HL-60 (cell line): ENCODE measurements around the gene TMED8.

Source experiments
- DNase-seq, 2 experiments: peaks; one replicate each; pipeline ENCODE4 v3.0.0-alpha.2; 2010 to 2020; ENCODE audit warnings: low read depth in 1 of 2, low spot score in 1 of 2
- H3K27ac ChIP-seq: fragments of 250-450 bp; sonication (Bioruptor Pico); replicated peaks from 2 replicates; pipeline ENCODE4 v1.5.1; 2020; ENCODE audit warnings: mild to moderate bottlenecking, moderate library complexity
- H3K27me3 ChIP-seq: fragments of 250-450 bp; sonication (Bioruptor Pico); 2 replicates; pipeline ENCODE4 v1.5.1; 2021; ENCODE audit warnings: mild to moderate bottlenecking, moderate library complexity; ENCODE audit not compliant: insufficient read depth, poor library complexity, severe bottlenecking
- H3K4me3 ChIP-seq: replicated peaks from 2 replicates; pipeline ENCODE4 v1.5.1; 2011; ENCODE audit warnings: mild to moderate bottlenecking, control low read depth, low read length; ENCODE audit not compliant: insufficient read depth
- CTCF ChIP-seq: IDR thresholded peaks from one replicate; pipeline ENCODE4 v1.5.1; 2011; ENCODE audit warnings: low read length, control low read depth, inconsistent platforms; ENCODE audit not compliant: insufficient read depth
- GABPA ChIP-seq: IDR thresholded peaks from 2 replicates; pipeline ENCODE4 v1.6.1; 2012; ENCODE audit warnings: low read depth
- POLR2AphosphoS5 ChIP-seq: IDR thresholded peaks from 2 replicates; pipeline ENCODE4 v1.6.1; 2012; ENCODE audit warnings: low read depth
- REST ChIP-seq: IDR thresholded peaks from 2 replicates; pipeline ENCODE4 v1.6.1; 2012; ENCODE audit warnings: low read depth; ENCODE audit not compliant: insufficient replicate concordance
- SPI1 ChIP-seq: IDR thresholded peaks from 2 replicates; pipeline ENCODE4 v1.6.1; 2012; ENCODE audit warnings: low read depth, mild to moderate bottlenecking, borderline replicate concordance

The TMED8 gene

DNA sequence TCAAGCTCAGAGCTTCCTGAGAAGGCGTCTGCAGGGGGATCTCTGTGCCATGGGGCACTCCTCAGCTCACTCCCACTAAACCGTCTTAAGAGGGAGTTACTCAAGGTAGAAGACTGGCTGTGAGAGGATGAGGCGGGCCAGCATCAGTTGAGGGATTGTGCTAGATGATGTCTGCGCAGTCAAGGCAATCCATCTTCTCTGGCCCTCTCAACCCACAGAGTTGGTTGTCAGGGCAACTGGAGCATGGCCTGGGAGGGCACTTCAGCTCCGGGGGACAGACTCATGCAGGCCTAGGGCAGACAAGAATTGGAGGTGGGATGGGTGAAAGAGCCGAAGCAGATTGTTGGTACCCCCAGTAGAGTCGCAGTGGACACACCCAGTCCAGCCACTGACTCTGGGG lies 47.0 kb downstream of the TMED8 start:
- no peak overlapping the region for H3K4me3 ChIP-seq
- no peak overlapping the region for H3K27ac ChIP-seq
- no peaks in the 10 kb centered on the region for H3K27me3 ChIP-seq
- no peak for DNase-seq
- TF ChIP-seq CTCF (no peak), SPI1 (no peak), GABPA (no peak), REST (no peak), POLR2AphosphoS5 (no peak)

DNA sequence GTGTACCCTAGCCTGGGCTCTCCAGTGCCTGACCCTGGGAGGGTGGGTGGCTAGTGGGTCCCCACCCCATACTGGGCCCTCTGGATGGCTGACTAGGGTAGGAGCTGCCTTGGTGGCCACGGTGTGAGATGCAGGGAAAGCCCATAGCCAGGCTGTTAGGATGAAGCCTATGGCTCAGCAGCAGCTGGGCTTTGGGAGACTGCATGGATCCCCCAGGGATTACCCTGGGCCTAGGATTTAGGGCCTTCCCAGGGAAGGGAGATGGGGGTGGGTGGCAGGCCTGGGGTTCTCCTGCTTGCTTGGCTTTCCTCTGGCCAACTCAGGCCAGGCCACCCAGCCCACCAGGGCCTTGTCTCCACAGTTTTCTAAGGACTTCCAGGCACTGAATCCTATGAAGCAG lies 49.8 kb downstream of the TMED8 start:
- H3K27me3 ChIP-seq: no peaks in the 10 kb centered on the region
- H3K27ac ChIP-seq: no peak overlapping the region
- no peak for DNase-seq
- TF ChIP-seq CTCF (no peak), POLR2AphosphoS5 (no peak), SPI1 (no peak), GABPA (no peak), REST (no peak)
- H3K4me3 ChIP-seq: no peak overlapping the region

- DNase-seq: no peak
- TF ChIP-seq GABPA (no peak), SPI1 (no peak), REST (no peak), CTCF (no peak)
- Histone ChIP-seq H3K27me3 (no peaks in the 10 kb centered on the region), H3K4me3 (no peak overlapping the region), H3K27ac (no peak overlapping the region)
Observed at GRCh38 chr14:77325746-77326094, 51.2 kb downstream of the TMED8 start.
